AG04450 (cell line): ENCODE measurements around the gene RGS9. TPM values are rescaled to one million over a fixed set of nuclear protein-coding genes. Genes with fewer than 3 reads are reported as not detected.

Experiments
- CTCF ChIA-PET: fragments of 300-600, 350-600 bp; formaldehyde crosslinking; extraction: SDS; loops from one replicate; lab custom pipeline; 2022; ENCODE audit warnings: antibody characterized with exemption, inconsistent platforms; lab: Charles Lee
- POLR2A ChIA-PET: fragments of 350-600 bp; formaldehyde crosslinking; extraction: SDS; loops from one replicate; lab custom pipeline; 2021; ENCODE audit warnings: antibody characterized with exemption, inconsistent platforms; lab: Yijun Ruan, JAX
- DNase-seq: peaks from one replicate; pipeline ENCODE4 v3.0.0-alpha.2; 2011; ENCODE audit warnings: low read depth, low spot score
- H3K27ac ChIP-seq: one replicate; pipeline ENCODE4 v1.5.1; 2012; ENCODE audit warnings: low read depth, low read length, control low read depth
- H3K27me3 ChIP-seq: one replicate; pipeline ENCODE4 v1.6.0; 2012; ENCODE audit warnings: low read length; ENCODE audit not compliant: control insufficient read depth, insufficient read depth
- H3K4me3 ChIP-seq: 2 replicates; pipeline ENCODE4 v1.5.1; 2011; ENCODE audit warnings: mild to moderate bottlenecking, low read depth, low read length, control low read depth
- H3K9me3 ChIP-seq: 2 replicates; pipeline ENCODE4 v1.5.1; 2012; ENCODE audit warnings: low read length; ENCODE audit not compliant: control insufficient read depth, insufficient read depth
- CTCF ChIP-seq: IDR thresholded peaks from 2 replicates; pipeline ENCODE4 v1.5.1; 2011; ENCODE audit warnings: low read depth, low read length, control low read depth, inconsistent platforms
- polyA plus RNA-seq: library from polyadenylated mRNA; depleted of rRNA; stranded (reverse); fragments of >200 nt; gene quantifications from 2 replicates; pipeline ENCODE4 v1.2.3, GENCODE V29; 2011

RGS9 gene
- polyA plus RNA-seq, 1 experiment, result 2.1 TPM

- CTCF ChIA-PET, result no interaction called here
- peaks cover 10% of the 10 kb centered on the region for H3K27me3 ChIP-seq
- POLR2A ChIA-PET, result no interaction called here
- H3K9me3 ChIP-seq, result no peaks in the 10 kb centered on the region
- no peak overlapping the region for H3K27ac ChIP-seq
- no peak overlapping the region for H3K4me3 ChIP-seq
- TF ChIP-seq CTCF, result no peak
- DNase-seq, result no peak
Measured at GRCh38 chr17:65208717-65209116, 71.5 kb downstream of the RGS9 start.

GRCh38 chr17:65218261-65218660 is 81.1 kb downstream of the RGS9 start:
- H3K9me3 ChIP-seq, result no peaks in the 10 kb centered on the region
- H3K27me3 ChIP-seq, result peaks cover 23% of the 10 kb centered on the region
- POLR2A ChIA-PET, result no interaction called here
- CTCF ChIA-PET, result no interaction called here
- H3K4me3 ChIP-seq, result no peak overlapping the region
- DNase-seq, result no peak
- H3K27ac ChIP-seq, result no peak overlapping the region
- TF ChIP-seq CTCF, result no peak

GRCh38 chr17:65219124-65219523 is 82.0 kb downstream of the RGS9 start:
- Histone ChIP-seq H3K9me3 (no peaks in the 10 kb centered on the region), H3K27ac (no peak overlapping the region), H3K27me3 (peaks cover 23% of the 10 kb centered on the region), H3K4me3 (no peak overlapping the region)
- 0 out of 2 replicates have a peak, but pooled peaks have one; percentile 15 for TF ChIP-seq CTCF
- ChIA-PET CTCF (no interaction called here), POLR2A (no interaction called here)
- no peak for DNase-seq

GRCh38 chr17:65219707-65220106 is 82.5 kb downstream of the RGS9 start:
- ChIA-PET POLR2A (no interaction called here), CTCF (interaction anchor here (1.0 kb wide), 1 partner anchor 42 kb away, joined by 3 read pairs; no protein-coding TSS in a partner anchor)
- no peak for DNase-seq
- TF ChIP-seq CTCF, result no peak
- Histone ChIP-seq H3K27me3 (peaks cover 19% of the 10 kb centered on the region), H3K4me3 (no peak overlapping the region), H3K9me3 (no peaks in the 10 kb centered on the region), H3K27ac (no peak overlapping the region)

- Histone ChIP-seq H3K9me3 (0 out of 2 replicates have a peak, but pooled peaks cover 3% of the 10 kb centered on the region), H3K27me3 (peaks cover 19% of the 10 kb centered on the region), H3K4me3 (no peak overlapping the region), H3K27ac (no peak overlapping the region)
- ChIA-PET CTCF (no interaction called here), POLR2A (no interaction called here)
- no peak for DNase-seq
- TF ChIP-seq CTCF, result no peak
Measured at GRCh38 chr17:65220732-65221131, 83.6 kb downstream of the RGS9 start.
